A673 (cell line): ENCODE measurements around the gene CASP14. TPM values are rescaled to one million over a fixed set of nuclear protein-coding genes. Genes with fewer than 3 reads are reported as not detected.

Source experiments
- BruUV-seq: library from RNA; stranded (reverse); fragments of 400-500 nt; replicated peaks from 2 replicates; lab custom pipeline; 2021; lab: Mats Ljungman, UMichigan
- CTCF ChIA-PET: fragments of 300-600 bp; sonication (Branson Sonifier 250); formaldehyde crosslinking; loops from one replicate; lab custom pipeline; 2022; ENCODE audit warnings: antibody characterized with exemption; lab: Charles Lee
- POLR2A ChIA-PET: fragments of 300-600 bp; sonication (Branson Sonifier 250); formaldehyde crosslinking; loops from one replicate; lab custom pipeline; 2022; ENCODE audit warnings: antibody characterized with exemption; ENCODE audit not compliant: low non-redundant PET; lab: Charles Lee
- DNase-seq: peaks from one replicate; pipeline ENCODE4 v3.0.0-alpha.2; 2015; ENCODE audit warnings: low spot score
- H3K27ac ChIP-seq: fragments of 200-600 bp; sonication (generic); 2 replicates; pipeline ENCODE4 v1.5.1; 2016; ENCODE audit warnings: mixed run types, low read depth, mild to moderate bottlenecking, mixed read lengths, antibody characterized with exemption, low read length; ENCODE audit not compliant: poor library complexity, severe bottlenecking
- H3K27me3 ChIP-seq: fragments of 200-600 bp; sonication (generic); replicated peaks from 2 replicates; pipeline ENCODE4 v1.6.1; 2017; ENCODE audit warnings: mixed run types, low read depth, mild to moderate bottlenecking, mixed read lengths, antibody characterized with exemption, low read length; ENCODE audit not compliant: insufficient read depth, poor library complexity
- H3K36me3 ChIP-seq: fragments of 200-600 bp; sonication (generic); 2 replicates; pipeline ENCODE4 v1.6.1; 2016; ENCODE audit warnings: mixed run types, mild to moderate bottlenecking, mixed read lengths, antibody characterized with exemption, low read length; ENCODE audit not compliant: insufficient read depth, poor library complexity, severe bottlenecking
- H3K4me1 ChIP-seq: fragments of 200-600 bp; sonication (generic); 2 replicates; pipeline ENCODE4 v1.6.1; 2017; ENCODE audit warnings: mixed run types, mild to moderate bottlenecking, mixed read lengths, antibody characterized with exemption, low read length; ENCODE audit not compliant: insufficient read depth, poor library complexity, severe bottlenecking
- H3K4me3 ChIP-seq: fragments of 200-600 bp; sonication (generic); 2 replicates; pipeline ENCODE4 v1.5.1; 2016; ENCODE audit warnings: low read depth, mixed run types, mild to moderate bottlenecking, mixed read lengths, low read length; ENCODE audit not compliant: poor library complexity, severe bottlenecking
- H3K9me3 ChIP-seq: fragments of 200-600 bp; sonication (generic); 2 replicates; pipeline ENCODE4 v1.6.1; 2016; ENCODE audit warnings: mixed run types, low read depth, mild to moderate bottlenecking, mixed read lengths, antibody characterized with exemption, low read length; ENCODE audit not compliant: poor library complexity, severe bottlenecking
- CTCF ChIP-seq: fragments of 300-800, 200-600 bp; sonication (generic); conservative IDR thresholded peaks from 2 replicates; pipeline ENCODE4 v1.5.1; 2017; ENCODE audit warnings: low read depth, mild to moderate bottlenecking, antibody characterized with exemption, low read length, moderate library complexity, mixed read lengths
- EZH2 ChIP-seq: fragments of 200-600 bp; sonication (generic); IDR thresholded peaks from 2 replicates; pipeline ENCODE4 v1.6.1; 2017; ENCODE audit warnings: borderline replicate concordance, low read depth, mild to moderate bottlenecking, mixed read lengths, antibody characterized with exemption, low read length; ENCODE audit not compliant: poor library complexity, severe bottlenecking
- intact Hi-C: fragments of 100-400 bp; cut with micrococcal nuclease; formaldehyde crosslinking; loops from one replicate; pipeline ENCODE4 v1.10.0; 2022; ENCODE audit not compliant: unreplicated experiment
- total RNA-seq: library from RNA; stranded (reverse); gene quantifications from 2 replicates; pipeline ENCODE4 v1.2.3, GENCODE V29; 2021

The CASP14 gene
- total RNA-seq, 1 experiment from 2014 or later = not detected

- ChIA-PET POLR2A (no interaction called here), CTCF (no interaction called here)
- no TSS peak for BruUV-seq
- TF ChIP-seq EZH2 = no peak
- no peak for TF ChIP-seq CTCF
- Histone ChIP-seq H3K4me1 (no peaks in the 10 kb centered on the region), H3K4me3 (no peak within 1 kb of the TSS), H3K36me3 (no peaks in the 10 kb centered on the region), H3K27me3 (peaks cover 31% of the 10 kb centered on the region), H3K27ac (no peak within 1 kb of the TSS), H3K9me3 (no peaks in the 10 kb centered on the region)
- intact Hi-C loops = no loop called here
- no peak for DNase-seq
Measured at GRCh38 chr19:15081911-15082310, 32.6 kb downstream of the CASP14 start, which contains the start of gene OR1I1. TSS of gene OR1I1 (plus strand) at chr19:15082211. CDS start at chr19:15087066, 4,855 bp downstream.

DNA sequence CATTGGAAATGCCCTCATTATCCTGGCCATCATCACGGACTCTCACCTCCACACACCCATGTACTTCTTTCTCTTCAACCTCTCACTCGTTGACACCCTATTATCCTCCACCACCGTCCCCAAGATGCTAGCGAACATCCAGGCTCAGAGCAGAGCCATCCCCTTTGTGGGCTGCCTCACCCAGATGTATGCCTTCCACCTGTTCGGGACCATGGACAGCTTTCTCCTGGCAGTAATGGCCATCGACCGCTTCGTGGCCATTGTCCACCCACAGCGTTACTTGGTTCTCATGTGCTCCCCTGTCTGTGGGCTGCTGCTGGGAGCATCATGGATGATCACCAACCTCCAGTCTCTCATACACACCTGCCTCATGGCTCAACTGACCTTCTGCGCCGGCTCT lies 37.9 kb downstream of the CASP14 start:
- no peak for TF ChIP-seq CTCF
- TF ChIP-seq EZH2 = no peak
- POLR2A ChIA-PET = no interaction called here

GRCh38 chr19:15091918-15092753 lies 42.9 kb downstream of the CASP14 start:
- peak; percentile 81 for DNase-seq
- intact Hi-C loops = loop anchor here (5.0 to 10.0 kb wide), 3 partner anchors 60 to 465 kb away; no protein-coding TSS in a partner anchor
- Histone ChIP-seq H3K4me1 (no peaks in the 10 kb centered on the region), H3K4me3 (no peak overlapping the region), H3K27me3 (peaks cover 9% of the 10 kb centered on the region), H3K36me3 (no peaks in the 10 kb centered on the region), H3K27ac (no peak overlapping the region), H3K9me3 (no peaks in the 10 kb centered on the region)
- TF ChIP-seq CTCF (peak; percentile 78), EZH2 (no peak)
- ChIA-PET POLR2A (interaction anchor here (0.8 kb wide), 1 partner anchor 304 kb away, joined by 4 read pairs; no protein-coding TSS in a partner anchor), CTCF (interaction anchor here (0.5 to 1.8 kb wide), 23 partner anchors 9 to 934 kb away, joined by 3 to 30 read pairs (median 6); partner anchors contain the start of gene CASP14)
- no TSS peak for BruUV-seq

More for the DNA sequence above, 37.9 kb downstream of the CASP14 start:
- Histone ChIP-seq H3K27me3 (peaks cover 31% of the 10 kb centered on the region), H3K4me1 (no peaks in the 10 kb centered on the region), H3K27ac (no peak overlapping the region), H3K9me3 (no peaks in the 10 kb centered on the region), H3K4me3 (no peak overlapping the region), H3K36me3 (no peaks in the 10 kb centered on the region)
- BruUV-seq = no TSS peak
- intact Hi-C loops = no loop called here
- CTCF ChIA-PET = no interaction called here
- DNase-seq = no peak
